ENCODE results near the gene TMPRSS7.

GRCh38 chr3:112059497-112059896 lies 25.0 kb downstream of the TMPRSS7 start:
- TF ChIP-seq CTCF (IDR thresholded peaks at IDR 0.05) (no peak), POLR2A (IDR thresholded peaks at IDR 0.05) (no peak)
